HG02885 (cell line): ENCODE data around the gene PRIM2.
"Not testable (repeated sequence)": the region's sequence is repeated elsewhere in the genome, so short reads cannot be mapped to it uniquely, and the experiment has no call there.

ENCODE experiments used
- ATAC-seq: cut with Tn5 transposase; IDR thresholded peaks from one replicate; pipeline ENCODE4 v1.9.1; 2021; ENCODE audit warnings: mild to moderate bottlenecking; ENCODE audit not compliant: unreplicated experiment, poor library complexity

PRIM2 gene

GRCh38 chr6:57440735-57441134, 123.3 kb downstream of the PRIM2 start:
- ATAC-seq = not testable (repeated sequence)

- not testable (repeated sequence) for ATAC-seq
These were observed 124.7 kb downstream of the PRIM2 start for GRCh38 chr6:57442133-57442532.

GRCh38 chr6:57443181-57443580, 125.8 kb downstream of the PRIM2 start:
- ATAC-seq = not testable (repeated sequence)

GRCh38 chr6:57444787-57445186, 127.4 kb downstream of the PRIM2 start:
- not testable (repeated sequence) for ATAC-seq

GRCh38 chr6:57445379-57445778, 127.9 kb downstream of the PRIM2 start:
- peak; percentile 22 for ATAC-seq

GRCh38 chr6:57445790-57446468, 128.5 kb downstream of the PRIM2 start:
- ATAC-seq = peak; percentile 62

- ATAC-seq = not testable (repeated sequence)
These were observed 132.2 kb downstream of the PRIM2 start for GRCh38 chr6:57449496-57450066.

- ATAC-seq = not testable (repeated sequence)
These were observed 142.4 kb downstream of the PRIM2 start for GRCh38 chr6:57459781-57460180.

GRCh38 chr6:57461022-57461421, 143.6 kb downstream of the PRIM2 start:
- not testable (repeated sequence) for ATAC-seq

GRCh38 chr6:57463809-57464208, 146.4 kb downstream of the PRIM2 start:
- ATAC-seq = not testable (repeated sequence)

GRCh38 chr6:57465968-57466367, 148.5 kb downstream of the PRIM2 start:
- ATAC-seq = not testable (repeated sequence)

GRCh38 chr6:57469072-57469471, 151.6 kb downstream of the PRIM2 start:
- no peak for ATAC-seq

GRCh38 chr6:57470148-57470547, 152.7 kb downstream of the PRIM2 start:
- not testable (repeated sequence) for ATAC-seq

- not testable (repeated sequence) for ATAC-seq
These were observed 154.0 kb downstream of the PRIM2 start for GRCh38 chr6:57471314-57471864.

GRCh38 chr6:57472861-57473362, 155.5 kb downstream of the PRIM2 start:
- not testable (repeated sequence) for ATAC-seq

- not testable (repeated sequence) for ATAC-seq
These were observed 157.5 kb downstream of the PRIM2 start for GRCh38 chr6:57474862-57475475.

GRCh38 chr6:57475656-57476055, 158.2 kb downstream of the PRIM2 start:
- not testable (repeated sequence) for ATAC-seq

- not testable (repeated sequence) for ATAC-seq
These were observed 162.8 kb downstream of the PRIM2 start for GRCh38 chr6:57480194-57480593.

- not testable (repeated sequence) for ATAC-seq
These were observed 163.7 kb downstream of the PRIM2 start for GRCh38 chr6:57481121-57481520.

- not testable (repeated sequence) for ATAC-seq
These were observed 165.0 kb downstream of the PRIM2 start for GRCh38 chr6:57482471-57482870.
